Loucy (cell line): ENCODE results near the gene SLC25A12.

ENCODE experiments used
- H2AFZ ChIP-seq: fragments of 200-600 bp; sonication (generic); 2 replicates; pipeline ENCODE4 v1.6.0; 2016; ENCODE audit warnings: antibody characterized with exemption, mild to moderate bottlenecking, low read length, moderate library complexity
- H3F3A ChIP-seq: fragments of 200-600 bp; 2 replicates; pipeline ENCODE4 v1.6.0; 2016; ENCODE audit warnings: antibody characterized with exemption, low read depth, mild to moderate bottlenecking
- H3K27me3 ChIP-seq: fragments of 200-600 bp; sonication (generic); 2 replicates; pipeline ENCODE4 v1.6.1; 2014; ENCODE audit warnings: low read length, mild to moderate bottlenecking; ENCODE audit not compliant: insufficient read depth, poor library complexity, severe bottlenecking
- H3K36me3 ChIP-seq: fragments of 200-600 bp; sonication (generic); 2 replicates; pipeline ENCODE4 v1.6.1; 2016; ENCODE audit warnings: low read length; ENCODE audit not compliant: insufficient read depth
- H3K4me1 ChIP-seq: fragments of 200-600 bp; sonication (generic); 2 replicates; pipeline ENCODE4 v1.5.1; 2014; ENCODE audit warnings: low read length, mild to moderate bottlenecking; ENCODE audit not compliant: insufficient read depth, poor library complexity, severe bottlenecking
- H3K4me2 ChIP-seq: fragments of 200-600 bp; sonication (generic); 2 replicates; pipeline ENCODE4 v1.6.0; 2014; ENCODE audit warnings: antibody characterized with exemption, low read length, low read depth, mild to moderate bottlenecking; ENCODE audit not compliant: poor library complexity, severe bottlenecking
- H3K4me3 ChIP-seq: fragments of 200-600 bp; sonication (generic); 2 replicates; pipeline ENCODE4 v1.5.1; 2014; ENCODE audit warnings: low read length, mild to moderate bottlenecking, mixed read lengths; ENCODE audit not compliant: poor library complexity, severe bottlenecking
- H3K79me2 ChIP-seq: fragments of 200-600 bp; sonication (generic); 2 replicates; pipeline ENCODE4 v1.6.1; 2014; ENCODE audit warnings: low read length; ENCODE audit not compliant: insufficient read depth
- H3K9ac ChIP-seq: fragments of 200-600 bp; sonication (generic); 2 replicates; pipeline ENCODE4 v1.6.0; 2014; ENCODE audit warnings: mild to moderate bottlenecking, low read depth, low read length, moderate library complexity; ENCODE audit not compliant: poor library complexity, severe bottlenecking
- H3K9me2 ChIP-seq: fragments of 200-600 bp; sonication (generic); replicated peaks from 2 replicates; pipeline ENCODE4 v1.6.1; 2016; ENCODE audit warnings: low read depth, low read length, mixed read lengths
- H3K9me3 ChIP-seq: fragments of 200-600 bp; sonication (generic); 2 replicates; pipeline ENCODE4 v1.6.1; 2014; ENCODE audit warnings: mild to moderate bottlenecking, antibody characterized with exemption, low read length, low read depth; ENCODE audit not compliant: insufficient read depth
- H4K20me1 ChIP-seq: fragments of 200-600 bp; sonication (generic); 2 replicates; pipeline ENCODE4 v1.6.0; 2014; ENCODE audit warnings: antibody characterized with exemption, low read length, mild to moderate bottlenecking; ENCODE audit not compliant: insufficient read depth, poor library complexity, severe bottlenecking
- EZH2phosphoT487 ChIP-seq: fragments of 200-600 bp; IDR thresholded peaks from 2 replicates; pipeline ENCODE4 v1.6.1; 2018; ENCODE audit warnings: antibody characterized with exemption, mild to moderate bottlenecking, moderate library complexity, borderline replicate concordance
- TF ChIP-seq, protein P1 (sequence below): fragments of 200-600 bp; sonication (generic); conservative IDR thresholded peaks from 2 replicates; pipeline ENCODE4 v1.5.1; 2014; ENCODE audit warnings: mild to moderate bottlenecking, antibody characterized with exemption, low read length

SLC25A12 gene

DNA sequence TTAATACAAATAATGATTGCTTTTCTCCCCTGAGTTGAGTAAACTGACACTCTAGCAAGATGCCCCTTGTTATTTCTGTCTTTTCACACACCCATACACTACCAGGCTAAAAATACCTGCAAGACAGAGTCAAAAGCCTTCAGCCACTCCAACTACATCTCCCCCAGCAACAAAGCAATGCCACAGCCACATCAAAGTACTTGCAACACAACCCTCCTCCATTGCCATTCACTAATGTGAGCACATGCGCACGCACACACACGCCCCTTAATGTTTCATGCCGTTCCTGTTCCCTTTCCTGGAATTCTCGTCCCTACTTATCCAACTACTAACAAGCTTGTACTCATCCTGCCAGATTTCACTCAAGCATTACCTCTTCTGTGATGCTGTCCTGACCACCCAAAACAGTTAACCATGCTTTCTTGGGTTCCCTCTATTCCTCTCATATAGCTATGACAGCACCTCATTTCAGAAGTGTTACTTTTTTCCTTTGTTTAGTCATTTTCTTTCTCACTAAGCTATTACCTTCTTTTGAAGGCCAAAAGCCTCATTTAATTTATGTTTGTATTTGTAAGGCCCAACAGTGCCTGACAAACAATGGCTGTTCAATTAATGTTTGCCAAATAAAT, 29.6 kb downstream of the SLC25A12 start:
- Histone ChIP-seq H3K27me3 (no peaks in the 10 kb centered on the region), H3F3A (no peaks in the 10 kb centered on the region), H2AFZ (no peak overlapping the region), H3K36me3 (peaks cover 3% of the 10 kb centered on the region; the same call in 1 of the 2 replicates), H3K4me2 (no peak overlapping the region), H4K20me1 (no peaks in the 10 kb centered on the region), H3K4me3 (no peak overlapping the region), H3K9me3 (no peaks in the 10 kb centered on the region), H3K79me2 (peaks cover 5% of the 10 kb centered on the region; the same call in 1 of the 2 replicates), H3K9ac (no peak overlapping the region), H3K9me2 (no peaks in the 10 kb centered on the region), H3K4me1 (no peaks in the 10 kb centered on the region)
- no peak for TF ChIP-seq EZH2phosphoT487
- TF ChIP-seq, protein P1, sequence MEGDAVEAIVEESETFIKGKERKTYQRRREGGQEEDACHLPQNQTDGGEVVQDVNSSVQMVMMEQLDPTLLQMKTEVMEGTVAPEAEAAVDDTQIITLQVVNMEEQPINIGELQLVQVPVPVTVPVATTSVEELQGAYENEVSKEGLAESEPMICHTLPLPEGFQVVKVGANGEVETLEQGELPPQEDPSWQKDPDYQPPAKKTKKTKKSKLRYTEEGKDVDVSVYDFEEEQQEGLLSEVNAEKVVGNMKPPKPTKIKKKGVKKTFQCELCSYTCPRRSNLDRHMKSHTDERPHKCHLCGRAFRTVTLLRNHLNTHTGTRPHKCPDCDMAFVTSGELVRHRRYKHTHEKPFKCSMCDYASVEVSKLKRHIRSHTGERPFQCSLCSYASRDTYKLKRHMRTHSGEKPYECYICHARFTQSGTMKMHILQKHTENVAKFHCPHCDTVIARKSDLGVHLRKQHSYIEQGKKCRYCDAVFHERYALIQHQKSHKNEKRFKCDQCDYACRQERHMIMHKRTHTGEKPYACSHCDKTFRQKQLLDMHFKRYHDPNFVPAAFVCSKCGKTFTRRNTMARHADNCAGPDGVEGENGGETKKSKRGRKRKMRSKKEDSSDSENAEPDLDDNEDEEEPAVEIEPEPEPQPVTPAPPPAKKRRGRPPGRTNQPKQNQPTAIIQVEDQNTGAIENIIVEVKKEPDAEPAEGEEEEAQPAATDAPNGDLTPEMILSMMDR: no peak

DNA sequence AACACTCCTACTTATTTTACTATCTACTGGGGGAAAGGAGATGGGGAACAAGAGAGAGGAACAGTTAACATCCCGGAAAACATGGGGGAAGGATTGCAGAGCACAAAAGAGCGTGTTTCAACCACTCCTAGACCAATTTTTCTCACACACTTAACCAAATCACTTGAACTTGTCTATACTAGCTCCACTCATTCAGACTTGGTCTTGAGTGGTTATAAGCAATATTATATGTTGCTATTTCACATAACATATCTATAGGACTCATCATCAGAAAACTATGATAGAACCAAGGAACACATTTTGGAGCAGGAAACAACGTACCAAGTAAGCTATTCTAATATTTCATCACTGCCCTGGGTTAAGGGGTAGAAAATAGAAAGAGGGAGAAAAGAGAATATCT, 31.5 kb downstream of the SLC25A12 start:
- no peak for TF ChIP-seq EZH2phosphoT487
- TF ChIP-seq, protein P1: no peak
- H2AFZ ChIP-seq: no peak overlapping the region
- H3K4me2 ChIP-seq: no peak overlapping the region
- peaks cover 5% of the 10 kb centered on the region; the same call in 1 of the 2 replicates for H3K79me2 ChIP-seq
- no peaks in the 10 kb centered on the region for H4K20me1 ChIP-seq
- no peak overlapping the region for H3K4me3 ChIP-seq
- no peaks in the 10 kb centered on the region for H3K9me2 ChIP-seq
- no peak overlapping the region for H3K9ac ChIP-seq
- H3K36me3 ChIP-seq: no peaks in the 10 kb centered on the region
- no peaks in the 10 kb centered on the region for H3K9me3 ChIP-seq
- no peaks in the 10 kb centered on the region for H3K4me1 ChIP-seq
- H3K27me3 ChIP-seq: no peaks in the 10 kb centered on the region
- no peaks in the 10 kb centered on the region for H3F3A ChIP-seq

DNA sequence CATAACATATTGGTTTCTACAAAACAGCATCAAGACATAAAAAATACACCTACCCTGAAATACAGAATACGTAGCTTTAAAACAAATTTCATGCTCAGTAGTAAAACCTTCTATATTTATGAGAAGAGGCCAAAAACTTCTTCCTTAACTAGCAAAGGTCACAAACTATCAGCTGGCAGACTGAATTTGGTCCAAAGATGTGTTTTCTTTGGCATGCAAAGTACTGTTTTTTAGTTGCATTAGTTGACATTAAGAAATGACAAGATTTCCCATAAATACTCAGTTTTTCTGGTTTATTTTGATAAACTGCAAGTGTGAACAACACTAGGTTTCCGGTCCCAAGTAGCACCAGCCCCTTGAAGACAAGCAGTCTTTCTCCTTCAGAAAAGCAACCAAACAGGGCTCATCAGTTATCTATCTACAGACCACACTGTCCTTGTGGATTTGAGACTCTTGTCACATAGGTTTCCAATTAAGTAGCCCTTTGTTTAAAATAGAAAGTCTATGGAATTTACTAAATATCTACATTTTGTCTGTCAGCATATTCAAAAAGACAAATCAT, 35.6 kb downstream of the SLC25A12 start:
- H3K79me2 ChIP-seq: peaks cover 5% of the 10 kb centered on the region; the same call in 1 of the 2 replicates
- H3K27me3 ChIP-seq: no peaks in the 10 kb centered on the region
- no peaks in the 10 kb centered on the region for H3K9me3 ChIP-seq
- H3K4me2 ChIP-seq: no peak overlapping the region
- no peak for TF ChIP-seq EZH2phosphoT487
- TF ChIP-seq, protein P1: no peak
- no peaks in the 10 kb centered on the region for H3F3A ChIP-seq
- no peak overlapping the region for H3K9ac ChIP-seq
- H2AFZ ChIP-seq: no peak overlapping the region
- H3K9me2 ChIP-seq: no peaks in the 10 kb centered on the region
- H3K36me3 ChIP-seq: peaks cover 19% of the 10 kb centered on the region; the same call in 1 of the 2 replicates
- no peak overlapping the region for H3K4me3 ChIP-seq
- H3K4me1 ChIP-seq: no peaks in the 10 kb centered on the region
- H4K20me1 ChIP-seq: no peaks in the 10 kb centered on the region
